ENCODE data around the gene VCAN. TPM values are rescaled to one million over a fixed set of nuclear protein-coding genes. Genes with fewer than 3 reads are reported as not detected.

VCAN gene
- total and polyA plus RNA-seq, 2 experiments from 2014 or later: 133 to 404 TPM

GRCh38 chr5:83428126-83428525 lies 43.4 kb upstream of the VCAN start:
- H4K20me1 ChIP-seq (replicated peaks; ENCODE audit: insufficient read depth): no peaks in the 10 kb centered on the region
- no peak overlapping the region for H2AFZ ChIP-seq
- TF ChIP-seq ZNF331 (CRISPR knock-in tag; IDR thresholded peaks at IDR 0.05; ENCODE audit: low read depth) (no peak), NANOG (IDR thresholded peaks at IDR 0.05; ENCODE audit: borderline replicate concordance) (no peak), JUNB (IDR thresholded peaks at IDR 0.05; ENCODE audit: unreplicated experiment) (no peak), EZH2 (IDR thresholded peaks at IDR 0.05; ENCODE audit: low read depth, unreplicated experiment) (no peak), ZNF114 (CRISPR knock-in tag; IDR thresholded peaks at IDR 0.05) (no peak), ETS1 (IDR thresholded peaks at IDR 0.05) (no peak), POLR2AphosphoS5 (IDR thresholded peaks at IDR 0.05; ENCODE audit: low read depth) (no peak), STAT1 (IDR thresholded peaks at IDR 0.05; ENCODE audit: unreplicated experiment) (no peak), CREB1 (CRISPR knock-in tag; IDR thresholded peaks at IDR 0.05; ENCODE audit: low read depth) (no peak), REST (IDR thresholded peaks at IDR 0.05; ENCODE audit: unreplicated experiment) (no peak), EZH2phosphoT487 (IDR thresholded peaks at IDR 0.05; ENCODE audit: unreplicated experiment) (no peak), CTCF (conservative IDR thresholded peaks at IDR 0.05; ENCODE audit: low read depth in 2 of 2) (no peak)
- TF ChIP-seq, protein P1, sequence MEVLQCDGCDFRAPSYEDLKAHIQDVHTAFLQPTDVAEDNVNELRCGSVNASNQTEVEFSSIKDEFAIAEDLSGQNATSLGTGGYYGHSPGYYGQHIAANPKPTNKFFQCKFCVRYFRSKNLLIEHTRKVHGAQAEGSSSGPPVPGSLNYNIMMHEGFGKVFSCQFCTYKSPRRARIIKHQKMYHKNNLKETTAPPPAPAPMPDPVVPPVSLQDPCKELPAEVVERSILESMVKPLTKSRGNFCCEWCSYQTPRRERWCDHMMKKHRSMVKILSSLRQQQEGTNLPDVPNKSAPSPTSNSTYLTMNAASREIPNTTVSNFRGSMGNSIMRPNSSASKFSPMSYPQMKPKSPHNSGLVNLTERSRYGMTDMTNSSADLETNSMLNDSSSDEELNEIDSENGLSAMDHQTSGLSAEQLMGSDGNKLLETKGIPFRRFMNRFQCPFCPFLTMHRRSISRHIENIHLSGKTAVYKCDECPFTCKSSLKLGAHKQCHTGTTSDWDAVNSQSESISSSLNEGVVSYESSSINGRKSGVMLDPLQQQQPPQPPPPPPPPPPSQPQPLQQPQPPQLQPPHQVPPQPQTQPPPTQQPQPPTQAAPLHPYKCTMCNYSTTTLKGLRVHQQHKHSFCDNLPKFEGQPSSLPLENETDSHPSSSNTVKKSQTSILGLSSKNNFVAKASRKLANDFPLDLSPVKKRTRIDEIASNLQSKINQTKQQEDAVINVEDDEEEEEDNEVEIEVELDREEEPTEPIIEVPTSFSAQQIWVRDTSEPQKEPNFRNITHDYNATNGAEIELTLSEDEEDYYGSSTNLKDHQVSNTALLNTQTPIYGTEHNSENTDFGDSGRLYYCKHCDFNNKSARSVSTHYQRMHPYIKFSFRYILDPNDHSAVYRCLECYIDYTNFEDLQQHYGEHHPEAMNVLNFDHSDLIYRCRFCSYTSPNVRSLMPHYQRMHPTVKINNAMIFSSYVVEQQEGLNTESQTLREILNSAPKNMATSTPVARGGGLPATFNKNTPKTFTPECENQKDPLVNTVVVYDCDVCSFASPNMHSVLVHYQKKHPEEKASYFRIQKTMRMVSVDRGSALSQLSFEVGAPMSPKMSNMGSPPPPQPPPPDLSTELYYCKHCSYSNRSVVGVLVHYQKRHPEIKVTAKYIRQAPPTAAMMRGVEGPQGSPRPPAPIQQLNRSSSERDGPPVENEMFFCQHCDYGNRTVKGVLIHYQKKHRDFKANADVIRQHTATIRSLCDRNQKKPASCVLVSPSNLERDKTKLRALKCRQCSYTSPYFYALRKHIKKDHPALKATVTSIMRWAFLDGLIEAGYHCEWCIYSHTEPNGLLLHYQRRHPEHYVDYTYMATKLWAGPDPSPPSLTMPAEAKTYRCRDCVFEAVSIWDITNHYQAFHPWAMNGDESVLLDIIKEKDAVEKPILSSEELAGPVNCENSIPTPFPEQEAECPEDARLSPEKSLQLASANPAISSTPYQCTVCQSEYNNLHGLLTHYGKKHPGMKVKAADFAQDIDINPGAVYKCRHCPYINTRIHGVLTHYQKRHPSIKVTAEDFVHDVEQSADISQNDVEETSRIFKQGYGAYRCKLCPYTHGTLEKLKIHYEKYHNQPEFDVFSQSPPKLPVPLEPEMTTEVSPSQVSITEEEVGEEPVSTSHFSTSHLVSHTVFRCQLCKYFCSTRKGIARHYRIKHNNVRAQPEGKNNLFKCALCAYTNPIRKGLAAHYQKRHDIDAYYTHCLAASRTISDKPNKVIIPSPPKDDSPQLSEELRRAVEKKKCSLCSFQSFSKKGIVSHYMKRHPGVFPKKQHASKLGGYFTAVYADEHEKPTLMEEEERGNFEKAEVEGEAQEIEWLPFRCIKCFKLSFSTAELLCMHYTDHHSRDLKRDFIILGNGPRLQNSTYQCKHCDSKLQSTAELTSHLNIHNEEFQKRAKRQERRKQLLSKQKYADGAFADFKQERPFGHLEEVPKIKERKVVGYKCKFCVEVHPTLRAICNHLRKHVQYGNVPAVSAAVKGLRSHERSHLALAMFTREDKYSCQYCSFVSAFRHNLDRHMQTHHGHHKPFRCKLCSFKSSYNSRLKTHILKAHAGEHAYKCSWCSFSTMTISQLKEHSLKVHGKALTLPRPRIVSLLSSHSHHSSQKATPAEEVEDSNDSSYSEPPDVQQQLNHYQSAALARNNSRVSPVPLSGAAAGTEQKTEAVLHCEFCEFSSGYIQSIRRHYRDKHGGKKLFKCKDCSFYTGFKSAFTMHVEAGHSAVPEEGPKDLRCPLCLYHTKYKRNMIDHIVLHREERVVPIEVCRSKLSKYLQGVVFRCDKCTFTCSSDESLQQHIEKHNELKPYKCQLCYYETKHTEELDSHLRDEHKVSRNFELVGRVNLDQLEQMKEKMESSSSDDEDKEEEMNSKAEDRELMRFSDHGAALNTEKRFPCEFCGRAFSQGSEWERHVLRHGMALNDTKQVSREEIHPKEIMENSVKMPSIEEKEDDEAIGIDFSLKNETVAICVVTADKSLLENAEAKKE (CRISPR knock-in tag; IDR thresholded peaks at IDR 0.05): no peak
- no peak overlapping the region for H3K27ac Mint-ChIP-seq
- H3K4me1 ChIP-seq (ENCODE audit: insufficient read depth): 0 out of 2 replicates have a peak, but pooled peaks cover 8% of the 10 kb centered on the region
- ATAC-seq (no peak), DNase-seq (ENCODE audit: low spot score) (no peak)
- no peaks in the 10 kb centered on the region for H3K9me3 Mint-ChIP-seq
- H3K27me3 ChIP-seq (ENCODE audit: insufficient read depth): no peaks in the 10 kb centered on the region
- H3K4me2 ChIP-seq: no peak overlapping the region
- no peak overlapping the region for H3K4me3 ChIP-seq
- H3K27ac ChIP-seq (ENCODE audit: low read depth): no peak overlapping the region
- H3K36me3 ChIP-seq (ENCODE audit: insufficient read depth): no peaks in the 10 kb centered on the region
- H3K4me1 Mint-ChIP-seq: peaks cover 15% of the 10 kb centered on the region; the same call in 2 of the 3 replicates
- peaks cover 2% of the 10 kb centered on the region for H3K27me3 Mint-ChIP-seq (ENCODE audit: insufficient read depth, low read depth, poor library complexity)
- H3K9me2 ChIP-seq (ENCODE audit: insufficient read depth): no peaks in the 10 kb centered on the region
- H3K36me3 Mint-ChIP-seq (ENCODE audit: low read depth): no peaks in the 10 kb centered on the region
- H3K4me3 Mint-ChIP-seq: no peak overlapping the region
- no peaks in the 10 kb centered on the region for H3F3A ChIP-seq (replicated peaks; ENCODE audit: low read depth)
- no peaks in the 10 kb centered on the region for H3K79me2 ChIP-seq (replicated peaks; ENCODE audit: insufficient read depth)

Data from GM23338 (cell line).